ENCODE data around the gene DDX52. TPM values are rescaled to one million over a fixed set of nuclear protein-coding genes. Genes with fewer than 3 reads are reported as not detected.
A peak's percentile ranks its signal among the peaks of the same experiment; 100 is the strongest.

The DDX52 gene
- total and polyA plus RNA-seq, 9 of the 15 experiments (the other 6 are each of a cell fraction or from before 2014, with no cell fraction given): 19.1 to 50.5 (median 34.8) TPM

DNA sequence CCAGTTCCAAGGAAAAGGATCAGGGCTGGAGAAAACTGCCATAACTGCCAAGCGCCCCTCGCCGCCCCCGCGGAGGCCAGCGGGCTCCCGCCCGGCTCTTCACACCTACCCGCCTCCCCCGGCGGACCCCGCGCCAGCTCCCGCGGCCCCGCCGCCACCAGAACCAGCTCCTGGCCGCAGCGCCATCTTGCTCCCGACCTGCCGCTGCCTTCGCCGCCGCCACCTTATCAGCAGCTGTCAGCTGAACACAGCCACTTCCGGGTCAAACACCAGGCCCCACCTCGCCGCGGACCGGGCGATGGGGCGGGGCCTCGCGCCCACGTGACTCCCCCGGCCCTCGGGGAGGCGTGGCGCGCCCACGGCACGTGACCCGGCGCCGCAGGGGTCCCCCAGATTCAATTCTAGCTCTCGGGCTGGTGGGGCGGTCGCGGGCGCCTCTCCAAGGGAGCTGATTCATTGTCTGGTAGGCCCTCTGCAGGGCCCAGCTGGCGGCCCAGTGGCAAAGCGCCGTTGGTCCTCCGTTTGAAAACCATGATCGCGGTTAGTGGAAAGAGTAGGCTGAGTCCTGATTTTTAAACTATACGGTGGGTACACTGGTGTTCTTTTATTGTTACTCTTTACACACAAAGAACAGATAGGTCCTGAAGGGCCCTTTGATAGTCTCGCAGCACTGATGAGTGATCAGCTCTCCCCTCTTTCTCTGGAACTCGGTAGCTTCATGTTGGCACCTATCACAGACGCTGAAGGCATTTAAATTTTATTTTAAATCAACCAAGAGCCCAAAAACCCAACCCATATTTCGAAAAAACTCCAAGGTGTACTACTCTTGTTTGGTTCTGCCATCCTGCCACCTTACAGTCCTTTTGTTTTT is 33.8 kb downstream of the DDX52 start, which contains the start of gene SYNRG (continued):
- TF ChIP-seq, protein P1, sequence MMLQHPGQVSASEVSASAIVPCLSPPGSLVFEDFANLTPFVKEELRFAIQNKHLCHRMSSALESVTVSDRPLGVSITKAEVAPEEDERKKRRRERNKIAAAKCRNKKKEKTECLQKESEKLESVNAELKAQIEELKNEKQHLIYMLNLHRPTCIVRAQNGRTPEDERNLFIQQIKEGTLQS (IDR thresholded peaks at IDR 0.05): peak; percentile 44
- TF ChIP-seq, protein P1 (CRISPR knock-in tag; conservative IDR thresholded peaks at IDR 0.05): 0 out of 2 replicates have a peak, but pooled peaks have one; percentile 10
- TF ChIP-seq PHB2 (IDR thresholded peaks at IDR 0.05; ENCODE audit: low read depth): no peak
- TF ChIP-seq, protein P2, sequence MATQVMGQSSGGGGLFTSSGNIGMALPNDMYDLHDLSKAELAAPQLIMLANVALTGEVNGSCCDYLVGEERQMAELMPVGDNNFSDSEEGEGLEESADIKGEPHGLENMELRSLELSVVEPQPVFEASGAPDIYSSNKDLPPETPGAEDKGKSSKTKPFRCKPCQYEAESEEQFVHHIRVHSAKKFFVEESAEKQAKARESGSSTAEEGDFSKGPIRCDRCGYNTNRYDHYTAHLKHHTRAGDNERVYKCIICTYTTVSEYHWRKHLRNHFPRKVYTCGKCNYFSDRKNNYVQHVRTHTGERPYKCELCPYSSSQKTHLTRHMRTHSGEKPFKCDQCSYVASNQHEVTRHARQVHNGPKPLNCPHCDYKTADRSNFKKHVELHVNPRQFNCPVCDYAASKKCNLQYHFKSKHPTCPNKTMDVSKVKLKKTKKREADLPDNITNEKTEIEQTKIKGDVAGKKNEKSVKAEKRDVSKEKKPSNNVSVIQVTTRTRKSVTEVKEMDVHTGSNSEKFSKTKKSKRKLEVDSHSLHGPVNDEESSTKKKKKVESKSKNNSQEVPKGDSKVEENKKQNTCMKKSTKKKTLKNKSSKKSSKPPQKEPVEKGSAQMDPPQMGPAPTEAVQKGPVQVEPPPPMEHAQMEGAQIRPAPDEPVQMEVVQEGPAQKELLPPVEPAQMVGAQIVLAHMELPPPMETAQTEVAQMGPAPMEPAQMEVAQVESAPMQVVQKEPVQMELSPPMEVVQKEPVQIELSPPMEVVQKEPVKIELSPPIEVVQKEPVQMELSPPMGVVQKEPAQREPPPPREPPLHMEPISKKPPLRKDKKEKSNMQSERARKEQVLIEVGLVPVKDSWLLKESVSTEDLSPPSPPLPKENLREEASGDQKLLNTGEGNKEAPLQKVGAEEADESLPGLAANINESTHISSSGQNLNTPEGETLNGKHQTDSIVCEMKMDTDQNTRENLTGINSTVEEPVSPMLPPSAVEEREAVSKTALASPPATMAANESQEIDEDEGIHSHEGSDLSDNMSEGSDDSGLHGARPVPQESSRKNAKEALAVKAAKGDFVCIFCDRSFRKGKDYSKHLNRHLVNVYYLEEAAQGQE (IDR thresholded peaks at IDR 0.05; ENCODE audit: borderline replicate concordance): peak; percentile 98
- TF ChIP-seq, protein P2 (CRISPR knock-in tag; IDR thresholded peaks at IDR 0.05; ENCODE audit: low read depth): no peak
- peak; percentile 67 for TF ChIP-seq TAF9B (IDR thresholded peaks at IDR 0.05; ENCODE audit: partially characterized antibody)
- TF ChIP-seq ZNF75A (CRISPR knock-in tag; IDR thresholded peaks at IDR 0.05): no peak
- peak; percentile 22 for TF ChIP-seq NEUROD1 (IDR thresholded peaks at IDR 0.05; ENCODE audit: borderline replicate concordance, low read depth, low read length, partially characterized antibody)
- peak; percentile 39; the same call in 1 of the 2 replicates for TF ChIP-seq SMARCA4 (IDR thresholded peaks at IDR 0.05)
- TF ChIP-seq BRF2 (IDR thresholded peaks at IDR 0.05; ENCODE audit: borderline replicate concordance, insufficient read depth, insufficient read length): no peak
- no peak for TF ChIP-seq GTF2F1 (IDR thresholded peaks at IDR 0.05; ENCODE audit: low read depth, low read length)
- TF ChIP-seq KAT7 (CRISPR knock-in tag; IDR thresholded peaks at IDR 0.05; ENCODE audit: borderline replicate concordance): peak; percentile 59; the same call in 1 of the 2 replicates
- peak; percentile 66 for TF ChIP-seq C11orf30 (IDR thresholded peaks at IDR 0.05; ENCODE audit: low read depth)
- 0 out of 2 replicates have a peak, but pooled peaks have one; percentile 25 for TF ChIP-seq ZBTB17 (CRISPR knock-in tag; IDR thresholded peaks at IDR 0.05)
- TF ChIP-seq CHCHD3 (CRISPR knock-in tag; IDR thresholded peaks at IDR 0.05): 0 out of 2 replicates have a peak, but pooled peaks have one; percentile 31
- peak; percentile 51 to 76; a peak in 3 of 4 replicates for TF ChIP-seq NONO (IDR thresholded peaks at IDR 0.05; ENCODE audit: low read depth in 2 of 2, low read length in 1 of 2)
- no peak for TF ChIP-seq CBX3 (IDR thresholded peaks at IDR 0.05; ENCODE audit: borderline replicate concordance in 1 of 2, low read length in 2 of 2)

Measured in K562 (cell line).